ENCODE results near the gene KRTAP2-1.

KRTAP2-1 gene

DNA sequence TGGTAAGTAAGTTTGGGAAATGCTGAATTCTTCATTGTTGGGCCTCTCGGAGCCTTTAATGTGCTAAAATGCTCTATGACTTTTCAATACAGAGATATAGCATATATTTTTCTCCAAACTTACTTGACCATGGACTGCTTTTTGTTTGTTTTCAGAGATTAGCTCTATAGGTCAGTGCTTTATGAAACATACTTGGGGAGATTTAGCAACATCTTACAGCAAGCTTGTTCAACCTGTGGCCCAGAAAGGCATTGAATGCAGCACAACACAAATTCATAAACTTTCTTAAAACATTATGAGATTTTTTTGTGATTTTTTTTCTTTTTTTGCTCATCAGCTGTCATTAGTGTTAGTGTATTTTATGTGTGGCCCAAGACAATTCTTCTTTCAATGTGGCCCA is 37.2 kb downstream of the KRTAP2-1 start:
- Histone ChIP-seq H3K4me1 (ENCODE audit: insufficient read depth, low read length) (no peaks in the 10 kb centered on the region), H3K27ac (ENCODE audit: low read length) (no peak overlapping the region), H4K20me1 (ENCODE audit: insufficient read depth, low read length) (no peaks in the 10 kb centered on the region), H2AFZ (ENCODE audit: low read depth, low read length) (no peak overlapping the region), H3K9ac (ENCODE audit: low read depth, low read length) (no peak overlapping the region), H3K79me2 (ENCODE audit: insufficient read depth, low read length) (no peaks in the 10 kb centered on the region), H3K36me3 (ENCODE audit: insufficient read depth, low read length) (no peaks in the 10 kb centered on the region), H3K9me3 (ENCODE audit: insufficient read depth, low read length, severe bottlenecking) (no peaks in the 10 kb centered on the region), H3K4me3 (ENCODE audit: low read depth in 1 of 2, low read length in 2 of 2) (no peak overlapping the region), H3K27me3 (ENCODE audit: insufficient read depth, low read length, poor library complexity) (peaks cover 24% of the 10 kb centered on the region), H3K4me2 (ENCODE audit: insufficient read depth, low read length) (no peak overlapping the region)
- ATAC-seq (ENCODE audit: insufficient read depth, low read depth) = no peak
- TF ChIP-seq EZH2 (IDR thresholded peaks at IDR 0.05; ENCODE audit: borderline replicate concordance, low read depth, low read length, severe bottlenecking) = no peak
- TF ChIP-seq, protein P1, sequence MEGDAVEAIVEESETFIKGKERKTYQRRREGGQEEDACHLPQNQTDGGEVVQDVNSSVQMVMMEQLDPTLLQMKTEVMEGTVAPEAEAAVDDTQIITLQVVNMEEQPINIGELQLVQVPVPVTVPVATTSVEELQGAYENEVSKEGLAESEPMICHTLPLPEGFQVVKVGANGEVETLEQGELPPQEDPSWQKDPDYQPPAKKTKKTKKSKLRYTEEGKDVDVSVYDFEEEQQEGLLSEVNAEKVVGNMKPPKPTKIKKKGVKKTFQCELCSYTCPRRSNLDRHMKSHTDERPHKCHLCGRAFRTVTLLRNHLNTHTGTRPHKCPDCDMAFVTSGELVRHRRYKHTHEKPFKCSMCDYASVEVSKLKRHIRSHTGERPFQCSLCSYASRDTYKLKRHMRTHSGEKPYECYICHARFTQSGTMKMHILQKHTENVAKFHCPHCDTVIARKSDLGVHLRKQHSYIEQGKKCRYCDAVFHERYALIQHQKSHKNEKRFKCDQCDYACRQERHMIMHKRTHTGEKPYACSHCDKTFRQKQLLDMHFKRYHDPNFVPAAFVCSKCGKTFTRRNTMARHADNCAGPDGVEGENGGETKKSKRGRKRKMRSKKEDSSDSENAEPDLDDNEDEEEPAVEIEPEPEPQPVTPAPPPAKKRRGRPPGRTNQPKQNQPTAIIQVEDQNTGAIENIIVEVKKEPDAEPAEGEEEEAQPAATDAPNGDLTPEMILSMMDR (IDR thresholded peaks at IDR 0.05; ENCODE audit: borderline replicate concordance, extremely low read depth, low read length, poor library complexity, severe bottlenecking) = no peak
- no peak for DNase-seq

DNA sequence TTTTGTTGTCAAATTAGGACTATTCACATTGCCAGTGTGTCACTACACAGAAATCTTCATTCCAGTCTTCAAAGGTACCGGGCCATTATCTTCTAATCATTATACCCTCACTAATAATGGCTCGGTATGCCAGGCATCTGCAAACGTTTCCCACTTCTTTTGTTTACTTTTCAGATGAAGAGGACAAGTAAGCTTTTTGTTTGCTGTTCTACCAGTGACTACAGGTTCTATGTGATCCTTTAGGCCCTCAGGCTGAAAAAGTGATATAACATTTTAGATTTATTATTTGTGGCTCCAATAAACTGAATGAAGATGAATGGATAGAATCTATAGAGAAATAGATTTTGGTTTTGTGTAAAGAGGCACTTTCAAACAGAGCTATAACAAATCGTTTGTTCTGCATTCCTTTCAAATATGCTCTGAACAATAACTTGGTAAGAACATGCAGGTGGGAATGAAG is 37.8 kb downstream of the KRTAP2-1 start:
- H3K4me2 ChIP-seq (ENCODE audit: insufficient read depth, low read length) = no peak overlapping the region

DNA sequence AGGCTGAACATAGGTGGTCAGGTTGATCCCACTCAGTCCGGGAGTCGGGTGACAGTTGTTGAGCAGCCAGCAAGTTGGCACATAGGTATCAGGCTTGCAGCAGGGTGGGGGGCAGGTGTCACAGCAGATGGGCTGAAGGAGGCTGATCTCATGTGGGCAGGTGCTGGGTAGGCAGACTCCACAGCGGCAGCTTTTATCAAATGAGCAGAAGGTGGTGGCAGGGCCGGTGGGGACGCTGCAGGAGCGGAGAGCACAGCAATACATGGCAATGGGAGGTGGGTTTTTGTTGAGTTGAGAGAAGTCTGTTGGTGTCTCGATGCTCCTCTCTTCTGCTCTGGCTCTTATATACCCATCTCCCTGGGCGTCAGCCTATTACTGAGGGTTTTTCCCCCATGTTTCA is 38.3 kb downstream of the KRTAP2-1 start, which contains the start of gene KRTAP3-1:
Gene KRTAP3-1, minus strand, starts transcription at position 318 of the 400 bp plus-strand sequence. Its CDS starts 54 bp downstream, at position 264.
- H4K20me1 ChIP-seq (ENCODE audit: insufficient read depth, low read length) = no peaks in the 10 kb centered on the region
- no peak within 1 kb of the TSS for H3K27ac ChIP-seq (ENCODE audit: low read length)
- H3K4me1 ChIP-seq (ENCODE audit: insufficient read depth, low read length) = no peaks in the 10 kb centered on the region
- no peak within 1 kb of the TSS for H3K4me2 ChIP-seq (ENCODE audit: insufficient read depth, low read length)
- no peak within 1 kb of the TSS for H3K4me3 ChIP-seq (ENCODE audit: low read depth in 1 of 2, low read length in 2 of 2)
- peaks cover 30% of the 10 kb centered on the region for H3K27me3 ChIP-seq (ENCODE audit: insufficient read depth, low read length, poor library complexity)
- H2AFZ ChIP-seq (ENCODE audit: low read depth, low read length) = no peak within 1 kb of the TSS
- no peaks in the 10 kb centered on the region for H3K36me3 ChIP-seq (ENCODE audit: insufficient read depth, low read length)
- no peak within 1 kb of the TSS for H3K9ac ChIP-seq (ENCODE audit: low read depth, low read length)
- no peaks in the 10 kb centered on the region for H3K79me2 ChIP-seq (ENCODE audit: insufficient read depth, low read length)
- no peaks in the 10 kb centered on the region for H3K9me3 ChIP-seq (ENCODE audit: insufficient read depth, low read length, severe bottlenecking)
- DNase-seq (no peak), ATAC-seq (ENCODE audit: insufficient read depth, low read depth) (no peak)
- TF ChIP-seq, protein P1 (IDR thresholded peaks at IDR 0.05; ENCODE audit: borderline replicate concordance, extremely low read depth, low read length, poor library complexity, severe bottlenecking) = no peak
- no peak for TF ChIP-seq EZH2 (IDR thresholded peaks at IDR 0.05; ENCODE audit: borderline replicate concordance, low read depth, low read length, severe bottlenecking)

More for the DNA sequence above, 37.8 kb downstream of the KRTAP2-1 start:
- Histone ChIP-seq H3K79me2 (ENCODE audit: insufficient read depth, low read length) (no peaks in the 10 kb centered on the region), H4K20me1 (ENCODE audit: insufficient read depth, low read length) (no peaks in the 10 kb centered on the region), H3K4me1 (ENCODE audit: insufficient read depth, low read length) (no peaks in the 10 kb centered on the region), H2AFZ (ENCODE audit: low read depth, low read length) (no peak overlapping the region), H3K9me3 (ENCODE audit: insufficient read depth, low read length, severe bottlenecking) (no peaks in the 10 kb centered on the region), H3K27ac (ENCODE audit: low read length) (no peak overlapping the region), H3K9ac (ENCODE audit: low read depth, low read length) (no peak overlapping the region), H3K36me3 (ENCODE audit: insufficient read depth, low read length) (no peaks in the 10 kb centered on the region), H3K27me3 (ENCODE audit: insufficient read depth, low read length, poor library complexity) (peaks cover 29% of the 10 kb centered on the region), H3K4me3 (ENCODE audit: low read depth in 1 of 2, low read length in 2 of 2) (no peak overlapping the region)
- no peak for TF ChIP-seq EZH2 (IDR thresholded peaks at IDR 0.05; ENCODE audit: borderline replicate concordance, low read depth, low read length, severe bottlenecking)
- TF ChIP-seq, protein P1 (IDR thresholded peaks at IDR 0.05; ENCODE audit: borderline replicate concordance, extremely low read depth, low read length, poor library complexity, severe bottlenecking) = no peak
- ATAC-seq (ENCODE audit: insufficient read depth, low read depth) (no peak), DNase-seq (no peak)
